Endothelial cell of umbilical vein (primary cell): ENCODE data around the gene SYN1. TPM values are rescaled to one million over a fixed set of nuclear protein-coding genes. Genes with fewer than 3 reads are reported as not detected.

Experiments
- BruUV-seq: library from RNA; stranded (reverse); fragments of 400-500 nt; replicated peaks from 2 replicates; lab custom pipeline; 2021; lab: Mats Ljungman, UMichigan
- CTCF ChIA-PET: fragments of 300-600, 350-600 bp; sonication (Branson Sonifier 250); formaldehyde crosslinking; loops from one replicate; lab custom pipeline; 2021; ENCODE audit warnings: antibody characterized with exemption, inconsistent platforms; lab: Charles Lee
- POLR2A ChIA-PET: fragments of 300-600, 350-600 bp; sonication (Branson Sonifier 250); formaldehyde crosslinking; loops from one replicate; lab custom pipeline; 2021; ENCODE audit warnings: antibody characterized with exemption, inconsistent platforms; lab: Charles Lee
- DNase-seq: peaks from one replicate; pipeline ENCODE4 v3.0.0-alpha.2; 2011; ENCODE audit warnings: low read depth, low spot score
- FAIRE-seq: peaks from 2 replicates; lab custom pipeline; 2011; peaks lifted over from hg19 to GRCh38; lab: Jason Lieb, UNC
- H2AFZ ChIP-seq: 2 replicates; pipeline ENCODE4 v1.6.0; 2012; ENCODE audit warnings: low read depth, low read length, control low read depth, inconsistent platforms
- H3K27ac ChIP-seq: 2 replicates; pipeline ENCODE4 v1.5.1; 2011; ENCODE audit warnings: low read depth, mild to moderate bottlenecking, control low read depth, low read length, moderate library complexity; ENCODE audit not compliant: insufficient read depth
- H3K27me3 ChIP-seq, 2 experiments: 2 replicates each; pipeline versions ENCODE4 v1.6.0 to v1.6.1; 2011; ENCODE audit warnings: low read length in 2 of 2, mixed read lengths in 1 of 2; ENCODE audit not compliant: control insufficient read depth in 2 of 2, insufficient read depth in 2 of 2
- H3K36me3 ChIP-seq, 2 experiments: 2 replicates in 1 of 2; 3 replicates in 1 of 2; pipeline ENCODE4 v1.5.1; 2011; ENCODE audit warnings: low read length in 2 of 2, mild to moderate bottlenecking in 1 of 2, moderate library complexity in 1 of 2; ENCODE audit not compliant: control insufficient read depth in 2 of 2, insufficient read depth in 2 of 2; ENCODE audit errors: extremely low read depth in 1 of 2
- H3K4me1 ChIP-seq: 3 replicates; pipeline ENCODE4 v1.5.1; 2011; ENCODE audit warnings: mild to moderate bottlenecking, low read length; ENCODE audit not compliant: control insufficient read depth, insufficient read depth; ENCODE audit errors: extremely low read depth
- H3K4me2 ChIP-seq: 2 replicates; pipeline ENCODE4 v1.6.1; 2011; ENCODE audit warnings: low read length, control low read depth, mixed read lengths; ENCODE audit not compliant: insufficient read depth
- H3K4me3 ChIP-seq, 3 experiments: fragments of 200-600 bp in 1 of 3; sonication (generic), shearing (Covaris generic) in 1 of 3; replicated peaks in 1 of 3; 2 replicates each; pipeline ENCODE4 v1.5.1; 2011 to 2016; ENCODE audit warnings: control low read depth in 3 of 3, low read length in 3 of 3, mild to moderate bottlenecking in 2 of 3, inconsistent platforms in 1 of 3, low read depth in 1 of 3, moderate library complexity in 1 of 3; ENCODE audit not compliant: insufficient read depth in 1 of 3
- H3K79me2 ChIP-seq: 2 replicates; pipeline ENCODE4 v1.6.0; 2012; ENCODE audit warnings: low read length, inconsistent platforms; ENCODE audit not compliant: control insufficient read depth, insufficient read depth
- H3K9ac ChIP-seq: replicated peaks from 2 replicates; pipeline ENCODE3; 2011; ENCODE audit warnings: low read length, control low read depth; ENCODE audit not compliant: insufficient read depth; ENCODE audit errors: extremely low read depth
- H3K9me1 ChIP-seq: replicated peaks from 3 replicates; pipeline ENCODE4 v1.6.0; 2011; ENCODE audit warnings: mild to moderate bottlenecking, low read length; ENCODE audit not compliant: control insufficient read depth, insufficient read depth; ENCODE audit errors: extremely low read depth
- H3K9me3 ChIP-seq: replicated peaks from 2 replicates; pipeline ENCODE4 v1.5.1; 2012; ENCODE audit warnings: low read length, inconsistent platforms; ENCODE audit not compliant: control insufficient read depth, insufficient read depth
- H4K20me1 ChIP-seq: replicated peaks from 2 replicates; pipeline ENCODE3; 2011; ENCODE audit warnings: mild to moderate bottlenecking, low read length; ENCODE audit not compliant: control insufficient read depth, insufficient read depth; ENCODE audit errors: extremely low read depth
- EZH2 ChIP-seq: IDR thresholded peaks from 2 replicates; pipeline ENCODE4 v1.6.1; 2012; ENCODE audit warnings: borderline replicate concordance, low read depth, mild to moderate bottlenecking, moderate library complexity, low read length, inconsistent platforms; ENCODE audit not compliant: severe bottlenecking
- FOS ChIP-seq: IDR thresholded peaks from 2 replicates; pipeline ENCODE4 v1.6.1; 2011; ENCODE audit warnings: mild to moderate bottlenecking, low read length, moderate library complexity, borderline replicate concordance; ENCODE audit not compliant: insufficient read depth
- GATA2 ChIP-seq: IDR thresholded peaks from 2 replicates; pipeline ENCODE4 v1.7.0; 2011; ENCODE audit warnings: low read depth, mild to moderate bottlenecking, moderate library complexity, mixed read lengths, low read length; ENCODE audit not compliant: insufficient read length, insufficient read depth
- JUN ChIP-seq: IDR thresholded peaks from 2 replicates; pipeline ENCODE4 v1.6.1; 2011; ENCODE audit warnings: borderline replicate concordance, low read depth; ENCODE audit not compliant: insufficient read length, insufficient read depth
- MYC ChIP-seq: IDR thresholded peaks from one replicate; pipeline ENCODE4 v1.6.1; 2011; ENCODE audit warnings: mild to moderate bottlenecking, low read depth, low read length
- POLR2A ChIP-seq: IDR thresholded peaks from 2 replicates; pipeline ENCODE4 v1.6.1; 2012; ENCODE audit warnings: low read depth, mild to moderate bottlenecking, control low read depth, low read length
- POLR2AphosphoS5 ChIP-seq: IDR thresholded peaks from 2 replicates; pipeline ENCODE4 v1.6.1; 2012; ENCODE audit warnings: low read depth, mild to moderate bottlenecking, control low read depth, low read length, moderate library complexity; ENCODE audit not compliant: insufficient read depth
- dilution Hi-C: fragments of 300-500 bp; cut with MboI; formaldehyde crosslinking; loops from one replicate; pipeline ENCODE4 v1.15.0; 2019; ENCODE audit warnings: low sequenced_read_pairs; ENCODE audit not compliant: extremely low pct_ligation_motif_present
- intact Hi-C: fragments of 100-400 bp; cut with micrococcal nuclease; formaldehyde crosslinking; loops from one replicate; pipeline ENCODE4 v1.10.0; 2022
- polyA plus RNA-seq, 4 experiments: library from polyadenylated mRNA; depleted of rRNA in 3 of 4; stranded (reverse) in 3 of 4; unstranded in 1 of 4; fragments of >200 nt; gene quantifications; 2 replicates each; pipeline versions ENCODE4 v1.2.1 to v1.2.3, GENCODE V29; 2011 to 2012; ENCODE audit warnings: missing spikeins in 1 of 4
- total RNA-seq: library from RNA; stranded (reverse); gene quantifications from 2 replicates; pipeline ENCODE4 v1.2.3, GENCODE V29; 2021
- TF ChIP-seq, protein P1 (sequence below), 2 donors: IDR thresholded peaks; 1 replicate in 1 of 2; 2 replicates in 1 of 2; pipeline ENCODE4 v1.5.1; 2011; ENCODE audit warnings: low read length in 2 of 2, mild to moderate bottlenecking in 2 of 2, moderate library complexity in 2 of 2, control low read depth in 1 of 2, inconsistent platforms in 1 of 2, low read depth in 1 of 2; ENCODE audit not compliant: insufficient read depth in 1 of 2; ENCODE audit errors: extremely low read depth in 1 of 2
- TF ChIP-seq, protein P2 (sequence below): IDR thresholded peaks from 2 replicates; pipeline ENCODE4 v1.6.1; 2011; ENCODE audit not compliant: insufficient read depth, insufficient read length

The SYN1 gene
- total and polyA plus RNA-seq, 2 donors (not counting 3 experiments of a cell fraction or from before 2014, with no cell fraction given) = not detected

DNA sequence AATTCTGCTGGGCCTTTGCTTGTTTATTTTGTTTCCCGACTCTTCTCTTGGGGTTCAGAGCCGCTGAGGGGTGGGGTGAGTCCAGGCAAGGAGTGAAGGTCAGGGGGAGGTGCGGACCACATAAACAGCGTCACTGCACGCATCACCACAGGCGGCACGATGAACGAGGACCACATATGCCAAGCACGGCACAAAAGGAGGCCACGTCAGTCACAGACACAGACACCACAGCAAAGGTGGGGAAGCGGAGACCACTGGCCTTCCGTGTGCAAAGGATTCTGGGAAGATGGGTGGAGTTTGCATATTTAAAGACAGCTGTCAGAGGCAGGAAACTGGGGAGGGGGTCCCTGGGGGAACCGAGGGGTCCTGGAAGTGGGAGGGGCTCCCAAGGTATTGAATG, 47.8 kb downstream of the SYN1 start:
- Histone ChIP-seq H3K27ac (no peak overlapping the region), H2AFZ (no peak overlapping the region), H3K79me2 (no peaks in the 10 kb centered on the region), H3K9ac (no peak overlapping the region), H3K9me1 (no peaks in the 10 kb centered on the region), H4K20me1 (no peaks in the 10 kb centered on the region), H3K4me1 (peaks cover 3% of the 10 kb centered on the region), H3K4me2 (no peak overlapping the region), H3K4me3 (no peak overlapping the region), H3K36me3 (peaks cover 0 to 6% of the 10 kb centered on the region in 2 experiments), H3K27me3 (no peaks in the 10 kb centered on the region), H3K9me3 (no peaks in the 10 kb centered on the region)
- intact Hi-C loops = no loop called here
- ChIA-PET POLR2A (interaction anchor here (0.6 kb wide), 1 partner anchor 1354 kb away, joined by 3 read pairs; no protein-coding TSS in a partner anchor), CTCF (no interaction called here)
- FAIRE-seq (no peak), DNase-seq (no peak)
- no TSS peak for BruUV-seq
- dilution Hi-C loops = no loop called here
- TF ChIP-seq POLR2A (no peak), EZH2 (no peak), GATA2 (no peak), MYC (no peak), POLR2AphosphoS5 (no peak), FOS (no peak), JUN (no peak)
- TF ChIP-seq, protein P1, sequence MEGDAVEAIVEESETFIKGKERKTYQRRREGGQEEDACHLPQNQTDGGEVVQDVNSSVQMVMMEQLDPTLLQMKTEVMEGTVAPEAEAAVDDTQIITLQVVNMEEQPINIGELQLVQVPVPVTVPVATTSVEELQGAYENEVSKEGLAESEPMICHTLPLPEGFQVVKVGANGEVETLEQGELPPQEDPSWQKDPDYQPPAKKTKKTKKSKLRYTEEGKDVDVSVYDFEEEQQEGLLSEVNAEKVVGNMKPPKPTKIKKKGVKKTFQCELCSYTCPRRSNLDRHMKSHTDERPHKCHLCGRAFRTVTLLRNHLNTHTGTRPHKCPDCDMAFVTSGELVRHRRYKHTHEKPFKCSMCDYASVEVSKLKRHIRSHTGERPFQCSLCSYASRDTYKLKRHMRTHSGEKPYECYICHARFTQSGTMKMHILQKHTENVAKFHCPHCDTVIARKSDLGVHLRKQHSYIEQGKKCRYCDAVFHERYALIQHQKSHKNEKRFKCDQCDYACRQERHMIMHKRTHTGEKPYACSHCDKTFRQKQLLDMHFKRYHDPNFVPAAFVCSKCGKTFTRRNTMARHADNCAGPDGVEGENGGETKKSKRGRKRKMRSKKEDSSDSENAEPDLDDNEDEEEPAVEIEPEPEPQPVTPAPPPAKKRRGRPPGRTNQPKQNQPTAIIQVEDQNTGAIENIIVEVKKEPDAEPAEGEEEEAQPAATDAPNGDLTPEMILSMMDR (IDR thresholded peaks at IDR 0.05; ENCODE audit: extremely low read depth in 1 of 2, insufficient read depth in 1 of 2, low read depth in 1 of 2, low read length in 2 of 2) = no peak
- TF ChIP-seq, protein P2, sequence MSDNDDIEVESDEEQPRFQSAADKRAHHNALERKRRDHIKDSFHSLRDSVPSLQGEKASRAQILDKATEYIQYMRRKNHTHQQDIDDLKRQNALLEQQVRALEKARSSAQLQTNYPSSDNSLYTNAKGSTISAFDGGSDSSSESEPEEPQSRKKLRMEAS = no peak
